Measurements from ENCODE around the gene MAST4.

Gene MAST4

GRCh38 chr5:66963559-66963971, 367.4 kb downstream of the MAST4 start:
- DNase-seq (ENCODE audit: low read depth) = no peak

GRCh38 chr5:66966439-66966838, 370.2 kb downstream of the MAST4 start:
- DNase-seq (ENCODE audit: low read depth) = no peak

GRCh38 chr5:66967102-66967501, 370.9 kb downstream of the MAST4 start:
- no peak for DNase-seq (ENCODE audit: low read depth)

- no peak for DNase-seq (ENCODE audit: low read depth)
Observed at GRCh38 chr5:66967826-66968262, 371.7 kb downstream of the MAST4 start.

- DNase-seq (ENCODE audit: low read depth) = no peak
Observed at GRCh38 chr5:66969484-66969883, 373.3 kb downstream of the MAST4 start.

- DNase-seq (ENCODE audit: low read depth) = no peak
Observed at GRCh38 chr5:66969963-66970362, 373.8 kb downstream of the MAST4 start.

GRCh38 chr5:66972004-66972403, 375.8 kb downstream of the MAST4 start:
- no peak for DNase-seq (ENCODE audit: low read depth)

GRCh38 chr5:66974256-66974655, 378.1 kb downstream of the MAST4 start:
- DNase-seq (ENCODE audit: low read depth) = no peak

GRCh38 chr5:66976108-66976507, 379.9 kb downstream of the MAST4 start:
- no peak for DNase-seq (ENCODE audit: low read depth)

GRCh38 chr5:66979738-66980137, 383.5 kb downstream of the MAST4 start:
- DNase-seq (ENCODE audit: low read depth) = no peak

- no peak for DNase-seq (ENCODE audit: low read depth)
Observed at GRCh38 chr5:66981266-66982055, 385.3 kb downstream of the MAST4 start.

GRCh38 chr5:66982056-66982387, 385.8 kb downstream of the MAST4 start:
- no peak for DNase-seq (ENCODE audit: low read depth)

- DNase-seq (ENCODE audit: low read depth) = no peak
Observed at GRCh38 chr5:66982470-66982869, 386.3 kb downstream of the MAST4 start.

- no peak for DNase-seq (ENCODE audit: low read depth)
Observed at GRCh38 chr5:66985417-66985816, 389.2 kb downstream of the MAST4 start.

- no peak for DNase-seq (ENCODE audit: low read depth)
Observed at GRCh38 chr5:66986009-66986408, 389.8 kb downstream of the MAST4 start.

GRCh38 chr5:66986534-66986933, 390.3 kb downstream of the MAST4 start:
- DNase-seq (ENCODE audit: low read depth) = no peak

- no peak for DNase-seq (ENCODE audit: low read depth)
Observed at GRCh38 chr5:66987126-66987525, 390.9 kb downstream of the MAST4 start.

GRCh38 chr5:66987540-66987939, 391.3 kb downstream of the MAST4 start:
- DNase-seq (ENCODE audit: low read depth) = no peak

GRCh38 chr5:66987949-66988838, 392.0 kb downstream of the MAST4 start:
- DNase-seq (ENCODE audit: low read depth) = no peak

GRCh38 chr5:66989286-66989685, 393.1 kb downstream of the MAST4 start:
- DNase-seq (ENCODE audit: low read depth) = no peak

- no peak for DNase-seq (ENCODE audit: low read depth)
Observed at GRCh38 chr5:66989781-66990180, 393.6 kb downstream of the MAST4 start.

- no peak for DNase-seq (ENCODE audit: low read depth)
Observed at GRCh38 chr5:66991746-66992145, 395.6 kb downstream of the MAST4 start.

- no peak for DNase-seq (ENCODE audit: low read depth)
Observed at GRCh38 chr5:66992547-66992946, 396.4 kb downstream of the MAST4 start.

Data from fibroblast of the conjunctiva (primary cell).